GM12875 (cell line): ENCODE results near the gene EOLA2.

Source experiments
- H3K4me3 ChIP-seq: one replicate; pipeline ENCODE4 v1.5.1; 2011; ENCODE audit warnings: low read depth, low read length, control low read depth
- TF ChIP-seq, protein P1 (sequence below): IDR thresholded peaks from 2 replicates; pipeline ENCODE4 v1.5.1; 2011; ENCODE audit warnings: low read depth, mild to moderate bottlenecking, control low read depth, inconsistent platforms, low read length, moderate library complexity, borderline replicate concordance; ENCODE audit not compliant: insufficient read depth

EOLA2 gene

DNA sequence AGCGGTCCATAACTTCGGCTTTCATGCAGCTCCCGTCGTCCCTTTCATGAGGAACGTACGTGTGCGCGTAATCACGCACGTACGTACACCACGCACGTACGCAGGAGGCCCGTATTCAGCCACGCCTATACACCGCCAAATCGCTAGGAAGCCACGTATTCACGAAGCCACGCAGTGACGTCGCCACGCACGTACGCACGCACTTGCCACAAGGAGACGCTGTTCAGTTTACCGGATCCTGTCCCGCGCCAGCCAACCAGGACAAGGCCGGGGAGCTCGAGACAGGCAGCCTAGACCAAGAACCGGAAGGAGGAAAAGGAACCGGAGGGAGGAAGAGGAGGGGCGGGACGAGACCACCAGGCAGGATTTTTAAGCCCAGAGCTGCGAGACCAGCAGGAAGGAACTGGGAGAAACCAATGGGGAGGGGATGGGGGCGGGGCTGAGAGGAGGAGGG, at the start of gene EOLA2:
EOLA2 (minus strand) TSS at position 65 of the 454 bp plus-strand sequence. CDS start 4,617 bp downstream, outside the sequence.
- TF ChIP-seq, protein P1, sequence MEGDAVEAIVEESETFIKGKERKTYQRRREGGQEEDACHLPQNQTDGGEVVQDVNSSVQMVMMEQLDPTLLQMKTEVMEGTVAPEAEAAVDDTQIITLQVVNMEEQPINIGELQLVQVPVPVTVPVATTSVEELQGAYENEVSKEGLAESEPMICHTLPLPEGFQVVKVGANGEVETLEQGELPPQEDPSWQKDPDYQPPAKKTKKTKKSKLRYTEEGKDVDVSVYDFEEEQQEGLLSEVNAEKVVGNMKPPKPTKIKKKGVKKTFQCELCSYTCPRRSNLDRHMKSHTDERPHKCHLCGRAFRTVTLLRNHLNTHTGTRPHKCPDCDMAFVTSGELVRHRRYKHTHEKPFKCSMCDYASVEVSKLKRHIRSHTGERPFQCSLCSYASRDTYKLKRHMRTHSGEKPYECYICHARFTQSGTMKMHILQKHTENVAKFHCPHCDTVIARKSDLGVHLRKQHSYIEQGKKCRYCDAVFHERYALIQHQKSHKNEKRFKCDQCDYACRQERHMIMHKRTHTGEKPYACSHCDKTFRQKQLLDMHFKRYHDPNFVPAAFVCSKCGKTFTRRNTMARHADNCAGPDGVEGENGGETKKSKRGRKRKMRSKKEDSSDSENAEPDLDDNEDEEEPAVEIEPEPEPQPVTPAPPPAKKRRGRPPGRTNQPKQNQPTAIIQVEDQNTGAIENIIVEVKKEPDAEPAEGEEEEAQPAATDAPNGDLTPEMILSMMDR = peak; percentile 47; the same call in 1 of the 2 replicates

DNA sequence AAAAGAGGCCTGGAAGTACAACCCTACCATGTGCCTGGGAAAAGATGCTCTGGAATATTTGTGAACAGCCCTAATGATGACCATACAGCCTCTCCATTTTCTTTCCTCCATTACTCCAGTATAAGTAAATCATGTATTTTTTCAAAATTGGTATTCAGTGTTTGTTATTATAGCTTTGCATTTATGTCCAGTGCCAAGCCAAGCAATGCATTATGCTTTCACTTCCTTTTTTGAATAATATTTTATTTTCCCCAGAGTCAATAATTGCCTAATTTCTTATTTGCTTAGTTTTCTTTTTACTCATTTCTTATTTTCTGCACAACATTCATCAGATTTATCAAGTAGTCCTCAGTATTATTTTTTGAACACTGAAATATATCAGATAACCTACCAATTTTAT, 49.3 kb upstream of the EOLA2 start:
- H3K4me3 ChIP-seq = no peak overlapping the region
- TF ChIP-seq, protein P1 = no peak

More for the DNA sequence above, at the start of gene EOLA2:
- peak within 1 kb of the TSS; percentile 62 for H3K4me3 ChIP-seq

DNA sequence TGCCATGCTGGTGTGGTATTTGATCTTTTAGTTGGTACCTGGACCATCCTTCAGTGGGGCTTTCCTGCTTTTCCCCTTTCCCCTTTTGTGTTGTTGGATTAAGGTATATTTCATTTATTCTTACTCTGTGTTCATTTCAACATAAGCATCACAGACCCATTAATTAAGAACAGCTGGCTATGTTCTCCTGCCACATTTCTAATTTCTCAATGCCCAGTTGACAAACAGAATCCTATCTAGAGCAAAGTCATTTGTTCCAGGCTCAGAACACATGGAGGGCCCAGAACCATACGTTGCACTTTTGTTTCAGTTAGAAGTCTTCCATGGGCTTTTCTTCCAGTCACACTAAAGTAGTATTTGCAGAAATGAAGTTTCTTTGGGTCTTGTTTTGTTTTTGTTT, 46.1 kb upstream of the EOLA2 start:
- TF ChIP-seq, protein P1 = no peak
- no peak overlapping the region for H3K4me3 ChIP-seq

DNA sequence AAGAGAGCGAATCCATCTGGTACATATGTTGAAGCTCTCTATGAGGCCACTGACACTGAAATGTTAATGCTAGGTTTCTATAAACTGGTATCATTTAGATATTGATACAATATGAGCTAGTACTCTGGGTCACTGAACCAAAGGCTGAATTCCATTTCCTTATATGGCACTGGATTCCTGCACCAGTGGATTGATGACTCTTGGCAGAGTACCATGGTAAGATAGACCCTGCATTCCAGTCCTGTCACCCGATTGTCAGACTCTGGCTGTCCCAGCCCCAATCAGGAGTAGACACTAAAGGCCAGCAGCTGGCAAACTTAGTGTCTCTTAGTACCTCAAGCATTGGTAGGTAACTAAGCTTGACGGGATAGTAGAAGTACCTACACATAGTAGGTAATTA, 44.0 kb upstream of the EOLA2 start:
- H3K4me3 ChIP-seq = no peak overlapping the region
- TF ChIP-seq, protein P1 = no peak

DNA sequence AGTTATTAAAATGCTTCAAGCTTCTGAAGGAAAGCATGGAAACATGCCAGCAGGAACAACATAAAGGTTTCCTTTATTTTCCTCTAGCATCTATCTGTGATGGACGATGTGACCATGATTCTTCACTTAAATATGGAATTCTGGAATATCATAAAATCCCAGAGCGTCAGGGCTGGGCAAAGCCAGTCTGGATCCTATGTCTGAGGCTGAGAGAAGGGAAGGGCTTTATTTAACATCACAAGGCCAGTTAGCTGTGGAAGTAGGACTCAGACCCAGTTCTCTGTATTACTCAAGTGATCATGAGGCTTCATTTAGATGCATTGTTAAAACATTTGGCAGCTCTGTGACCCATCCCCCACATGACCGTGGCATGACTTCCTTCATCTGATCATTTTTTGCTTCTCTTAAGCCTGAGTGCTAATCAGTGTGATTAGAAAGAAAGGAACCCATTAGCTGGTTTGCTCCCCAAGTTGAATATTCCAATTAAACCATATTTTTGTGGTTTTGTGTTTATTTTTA, 40.9 kb upstream of the EOLA2 start:
- H3K4me3 ChIP-seq = no peak overlapping the region
- TF ChIP-seq, protein P1 = no peak

DNA sequence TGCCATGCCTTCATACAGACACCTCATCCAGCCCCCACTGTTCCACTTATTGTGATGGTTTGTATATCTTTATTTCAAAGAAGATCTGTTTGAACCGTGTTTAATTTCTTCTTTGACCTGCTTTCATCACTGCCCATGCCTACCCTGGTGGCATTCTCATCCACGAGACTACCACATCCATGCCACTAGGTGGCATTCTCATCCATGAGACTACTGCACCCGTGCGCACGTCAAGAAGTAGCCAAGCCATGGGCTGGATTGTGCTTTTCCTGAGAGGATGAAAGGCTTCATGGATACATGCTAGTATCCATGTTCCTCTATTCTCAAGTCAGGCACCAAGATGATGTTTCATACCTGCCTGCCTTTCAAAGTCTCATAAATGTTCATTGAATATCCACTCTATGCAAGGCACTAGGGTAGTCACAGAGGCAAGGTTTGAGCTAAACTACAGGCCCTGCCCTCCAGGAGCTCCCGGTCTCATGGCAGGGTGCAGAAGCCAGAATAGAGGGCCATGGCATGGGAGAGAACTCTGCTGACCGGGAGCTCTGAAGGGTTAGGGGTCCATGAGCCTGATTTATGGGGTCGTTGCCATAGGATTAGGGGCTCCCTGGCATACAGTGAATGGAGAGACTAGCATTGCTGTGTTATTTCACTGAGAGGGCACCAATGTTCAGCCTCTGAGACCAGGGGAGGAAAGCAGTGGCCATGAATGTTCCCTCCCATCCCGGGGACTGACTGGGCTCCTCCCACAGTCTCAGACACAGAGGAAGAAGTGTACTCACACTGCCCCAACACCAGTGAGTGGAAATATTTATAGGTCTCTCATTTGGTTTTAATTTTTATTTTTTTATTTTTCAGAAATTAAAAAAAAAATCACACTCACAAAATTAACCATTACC, 24.8 kb upstream of the EOLA2 start:
- no peak overlapping the region for H3K4me3 ChIP-seq
- TF ChIP-seq, protein P1 = peak; percentile 67; the same call in 1 of the 2 replicates

DNA sequence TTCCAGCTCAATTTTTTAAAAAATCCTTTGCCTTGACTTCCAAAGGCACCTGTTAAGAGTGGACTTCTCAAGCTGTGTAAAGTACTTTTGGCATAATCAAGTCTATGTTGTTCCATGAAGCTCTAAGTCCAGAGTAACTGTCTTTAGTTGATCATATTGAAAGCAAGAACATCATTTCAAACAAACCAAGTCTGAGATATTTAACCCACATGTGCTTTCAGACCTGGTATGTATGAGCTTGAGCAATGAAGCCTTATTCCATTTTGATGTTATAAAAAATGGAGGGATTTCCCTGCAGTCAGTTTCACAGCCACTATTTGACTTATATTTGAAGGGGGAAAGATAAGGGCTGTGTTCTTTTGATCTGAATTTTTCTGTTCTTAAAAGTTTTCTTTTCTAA, 23.7 kb upstream of the EOLA2 start:
- TF ChIP-seq, protein P1 = no peak
- H3K4me3 ChIP-seq = no peak overlapping the region
